HG03103 (cell line): ENCODE measurements around the gene SLC8A1.

Experiments
- ATAC-seq: cut with Tn5 transposase; IDR thresholded peaks from one replicate; pipeline ENCODE4 v1.9.1; 2021; ENCODE audit warnings: low read depth; ENCODE audit not compliant: unreplicated experiment

Gene SLC8A1

GRCh38 chr2:40254611-40255010, 197.3 kb downstream of the SLC8A1 start:
- no peak for ATAC-seq

DNA sequence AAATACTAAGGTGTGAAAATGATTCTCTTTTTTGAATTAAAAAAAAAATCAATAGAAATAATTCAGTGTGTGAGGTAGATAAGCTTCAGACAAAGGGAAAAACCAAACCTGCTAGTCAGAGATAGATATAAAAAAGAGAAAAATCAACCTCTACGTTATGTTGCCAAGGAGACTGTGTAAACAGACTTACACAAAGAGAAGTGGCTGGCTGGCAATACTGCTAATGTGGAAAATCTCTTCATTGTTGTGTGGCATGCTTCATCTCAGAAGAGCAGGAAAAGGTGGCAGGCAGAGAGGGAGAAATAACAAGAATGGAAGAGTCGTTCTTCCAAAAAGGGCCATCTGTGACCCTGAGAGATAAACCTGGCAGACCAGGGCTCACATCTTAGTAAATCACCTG, 200.8 kb downstream of the SLC8A1 start:
- no peak for ATAC-seq

DNA sequence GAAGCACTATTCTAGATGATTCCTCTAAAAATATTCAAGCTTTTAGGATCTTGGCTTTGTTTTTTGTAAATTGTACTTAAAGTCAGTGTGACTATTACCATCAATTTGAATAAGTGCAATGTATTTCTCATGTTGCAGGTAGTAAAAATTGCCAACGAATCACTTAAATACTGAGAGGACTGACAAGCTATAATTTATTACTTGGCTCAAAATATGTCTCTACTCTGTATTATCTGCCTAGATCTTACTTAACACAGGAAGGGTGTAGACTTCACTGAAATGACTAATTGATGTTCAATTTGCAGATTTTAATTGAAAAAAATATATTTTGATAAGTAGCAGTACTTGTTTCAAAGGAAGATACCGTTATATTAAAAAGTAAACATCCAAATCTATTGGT, 202.3 kb downstream of the SLC8A1 start:
- no peak for ATAC-seq

- no peak for ATAC-seq
Measured at GRCh38 chr2:40248294-40248693, 203.6 kb downstream of the SLC8A1 start.

DNA sequence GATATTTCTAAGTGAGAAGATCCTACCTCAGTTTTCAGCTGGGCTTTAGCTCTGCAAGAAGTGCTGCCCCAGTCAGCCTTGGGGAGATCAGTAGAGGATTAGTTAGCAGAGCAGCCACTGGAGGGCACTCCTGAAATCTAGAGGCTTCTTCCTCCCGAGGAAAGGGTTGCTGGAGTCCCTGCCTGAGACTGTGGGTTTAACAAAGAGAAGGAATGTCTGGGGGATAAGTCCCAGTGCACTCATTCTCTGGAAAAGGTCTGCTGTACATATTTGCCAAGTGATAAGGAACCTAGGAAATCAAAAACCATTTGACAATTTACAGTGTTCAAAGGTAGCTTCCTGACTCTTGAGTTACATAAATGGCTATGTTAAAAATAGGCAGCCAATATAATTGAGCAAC, 207.2 kb downstream of the SLC8A1 start:
- peak; percentile 78 for ATAC-seq

DNA sequence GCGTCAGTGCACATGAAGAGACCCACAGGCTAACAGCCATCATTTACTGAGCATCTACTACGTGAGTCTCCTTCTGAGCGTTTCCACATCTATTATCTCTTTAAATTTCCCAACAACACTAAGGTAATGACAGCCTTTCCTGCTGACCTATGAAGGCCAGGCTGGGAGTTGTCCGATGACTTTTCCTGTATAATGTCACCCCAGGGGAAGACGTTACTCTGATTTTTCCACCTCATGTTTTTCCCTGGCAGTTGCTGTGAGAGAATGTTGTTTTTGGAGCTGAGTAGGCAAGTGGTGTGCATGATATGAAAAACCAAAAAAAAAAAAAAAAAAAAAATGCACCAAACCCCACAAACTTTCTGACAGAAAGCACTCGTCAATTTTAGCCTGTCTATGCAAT, 207.6 kb downstream of the SLC8A1 start:
- no peak for ATAC-seq

- no peak for ATAC-seq
Measured at GRCh38 chr2:40243581-40244187, 208.2 kb downstream of the SLC8A1 start.

- no peak for ATAC-seq
Measured at GRCh38 chr2:40242315-40242714, 209.6 kb downstream of the SLC8A1 start.

DNA sequence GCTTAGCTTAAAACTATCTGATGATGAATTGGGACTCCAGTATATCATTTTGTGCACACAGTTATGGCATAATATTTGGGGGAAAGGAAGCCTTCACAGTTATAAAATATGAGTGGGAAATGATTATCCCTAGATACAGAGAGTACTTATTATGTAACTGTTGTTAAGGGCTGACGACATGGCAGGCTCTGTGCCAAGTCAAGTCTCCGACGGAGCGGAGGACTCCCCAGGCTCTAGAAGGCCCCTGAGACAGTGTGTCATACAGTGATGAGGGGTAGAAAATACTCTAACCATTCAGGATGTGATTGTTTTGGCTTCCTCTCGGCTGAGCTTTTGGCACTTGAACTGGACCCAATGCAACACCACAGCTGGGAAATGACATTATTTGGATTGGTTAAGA, 211.8 kb downstream of the SLC8A1 start:
- no peak for ATAC-seq

- no peak for ATAC-seq
Measured at GRCh38 chr2:40230707-40231432, 221.0 kb downstream of the SLC8A1 start.

DNA sequence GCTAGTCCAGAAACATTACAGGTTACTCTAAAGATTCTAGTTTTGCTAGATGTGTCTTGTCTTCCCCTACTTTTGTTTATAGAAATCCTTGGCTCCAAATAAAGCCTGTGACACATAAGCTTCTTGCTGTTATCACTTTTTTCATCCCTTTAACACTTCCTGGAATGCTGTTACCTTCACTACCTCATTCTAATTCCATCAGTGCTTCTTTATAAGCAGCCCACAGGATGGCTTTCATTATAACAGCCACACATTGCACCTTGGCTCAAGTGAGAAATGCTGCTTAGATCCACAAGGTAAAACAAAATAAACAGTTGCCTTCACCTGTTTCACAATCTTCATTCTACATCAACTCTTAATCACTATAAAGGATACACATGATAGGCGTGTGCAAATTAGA, 221.7 kb downstream of the SLC8A1 start:
- no peak for ATAC-seq

DNA sequence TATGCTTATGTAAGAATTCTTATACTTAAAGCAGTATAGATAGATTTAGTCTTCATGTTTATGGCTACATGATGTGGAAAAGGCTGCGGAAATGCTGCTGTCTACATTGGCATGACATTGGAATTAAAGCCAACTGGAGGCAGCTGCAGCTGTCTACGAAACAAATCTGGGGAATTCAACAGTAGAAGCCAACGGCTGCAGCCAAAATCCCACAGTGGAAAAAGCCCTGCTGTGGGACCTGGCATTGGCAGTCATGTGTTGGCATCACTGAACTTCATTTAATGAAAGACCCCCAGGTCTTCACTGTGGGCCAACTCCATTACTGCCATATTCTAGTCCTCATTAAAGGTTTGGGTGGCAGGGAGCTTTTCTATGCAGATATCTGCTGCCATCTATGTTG, 223.6 kb downstream of the SLC8A1 start:
- no peak for ATAC-seq

DNA sequence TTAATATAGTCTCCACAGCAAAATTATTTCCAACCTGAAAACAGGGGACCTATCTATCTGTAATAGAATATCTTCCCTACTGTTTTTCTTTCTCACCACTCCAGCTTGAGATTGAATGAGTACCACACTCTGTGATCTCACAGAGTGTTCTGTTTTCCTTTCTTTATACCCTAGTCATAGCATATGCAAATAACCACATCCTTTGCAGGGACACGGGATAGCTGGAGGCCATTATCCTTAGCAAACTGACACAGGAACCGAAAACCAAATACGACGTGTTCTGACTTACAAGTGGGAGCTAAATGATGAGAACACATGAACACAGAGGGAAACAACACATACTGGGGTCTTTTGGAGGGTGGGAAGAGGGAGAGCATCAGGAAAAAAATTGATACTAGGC, 224.7 kb downstream of the SLC8A1 start:
- ATAC-seq: no peak

DNA sequence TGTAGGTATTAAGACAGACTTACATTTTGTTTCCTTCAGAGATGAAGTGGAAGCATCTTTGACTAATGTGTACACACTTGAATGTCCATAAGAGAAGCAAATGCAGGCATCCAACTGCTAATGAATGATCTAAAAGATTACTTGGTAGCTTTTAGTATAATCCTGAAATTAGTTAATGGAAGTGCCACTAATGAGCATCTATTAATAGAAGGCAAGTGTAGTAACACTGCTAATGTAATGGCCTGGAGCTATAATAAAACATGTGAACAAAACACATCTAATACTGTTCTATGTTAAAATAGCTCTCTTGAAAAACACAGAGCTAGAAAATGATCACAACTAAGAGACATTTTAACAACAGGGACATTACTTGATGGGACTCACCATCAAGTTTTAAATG, 225.3 kb downstream of the SLC8A1 start:
- no peak for ATAC-seq

- no peak for ATAC-seq
Measured at GRCh38 chr2:40225670-40226210, 226.2 kb downstream of the SLC8A1 start.

- ATAC-seq: no peak
Measured at GRCh38 chr2:40224318-40224717, 227.6 kb downstream of the SLC8A1 start.

DNA sequence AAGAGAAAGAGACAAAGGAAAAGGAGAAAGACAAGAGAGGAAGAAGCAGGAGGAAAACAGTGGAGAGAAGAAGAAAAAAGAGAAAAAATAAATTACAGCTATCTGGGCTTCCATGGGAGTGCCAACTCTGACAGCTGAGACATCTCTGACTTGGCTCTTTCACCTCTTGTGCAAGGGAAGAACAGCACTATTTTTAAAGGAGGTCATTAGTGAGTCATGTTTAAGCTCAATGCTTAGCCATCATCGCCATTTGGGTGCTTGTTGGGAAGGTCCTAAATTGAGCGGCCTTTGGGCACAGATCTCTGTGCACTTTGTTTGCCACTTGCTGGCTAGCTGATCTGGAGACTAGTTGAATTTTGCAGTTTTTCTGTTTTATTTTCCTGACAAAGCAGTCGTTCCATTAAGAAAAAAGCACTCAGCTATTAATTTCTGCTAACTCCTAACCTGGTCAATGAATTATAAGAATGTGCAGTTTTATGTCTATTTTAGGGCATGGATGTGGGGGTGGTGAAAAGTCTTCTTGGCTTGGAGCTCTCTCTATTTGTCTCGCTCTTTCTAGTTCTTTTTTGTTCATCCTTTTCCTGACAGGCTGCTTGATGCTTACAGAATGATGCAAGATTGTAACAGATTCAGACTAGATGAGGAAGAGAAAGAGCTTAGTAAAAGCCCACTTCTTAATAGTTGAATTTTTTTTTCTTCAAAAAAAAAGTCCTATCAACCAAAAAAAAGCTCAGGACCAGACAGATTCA, 231.5 kb downstream of the SLC8A1 start:
- ATAC-seq: no peak

GRCh38 chr2:40219141-40219540, 232.7 kb downstream of the SLC8A1 start:
- no peak for ATAC-seq

DNA sequence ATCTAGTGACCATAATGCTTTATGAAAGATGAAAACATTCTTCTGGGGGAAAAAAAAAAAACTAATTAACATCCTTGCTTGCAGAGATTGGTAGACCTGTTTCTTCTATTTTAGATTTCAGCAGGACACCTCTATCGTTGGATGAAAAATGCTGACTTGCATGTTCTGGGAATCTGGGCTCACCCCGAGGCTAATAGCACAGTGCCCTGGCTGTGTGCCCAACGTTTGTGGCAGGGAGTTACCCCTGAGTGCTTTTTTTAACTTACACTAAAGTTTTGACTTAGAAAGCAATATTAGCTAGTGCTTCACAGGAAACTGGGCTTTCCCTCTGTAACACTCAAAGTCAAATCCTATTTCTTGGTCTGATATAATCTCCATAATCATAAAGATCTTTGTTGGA, 233.2 kb downstream of the SLC8A1 start:
- ATAC-seq: no peak

- ATAC-seq: no peak
Measured at GRCh38 chr2:40213619-40214018, 238.3 kb downstream of the SLC8A1 start.

DNA sequence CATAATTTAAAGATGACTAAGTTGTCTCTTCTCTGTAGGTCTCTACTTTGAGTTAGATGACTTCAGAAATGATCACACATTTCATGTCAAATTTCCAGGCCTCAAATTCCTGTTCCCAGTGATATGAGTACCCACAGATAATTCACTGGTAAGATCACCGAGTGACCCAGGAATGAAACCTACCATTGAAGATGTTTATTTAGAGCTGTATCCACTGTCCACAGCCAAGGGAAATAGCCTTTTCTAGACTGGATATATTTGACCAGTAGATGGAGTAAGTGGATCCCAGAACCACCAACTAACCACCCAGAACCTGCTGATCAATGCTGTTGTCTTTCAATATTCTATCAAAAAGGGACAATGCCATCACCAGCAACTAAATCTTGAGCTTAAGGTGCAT, 238.8 kb downstream of the SLC8A1 start:
- no peak for ATAC-seq

DNA sequence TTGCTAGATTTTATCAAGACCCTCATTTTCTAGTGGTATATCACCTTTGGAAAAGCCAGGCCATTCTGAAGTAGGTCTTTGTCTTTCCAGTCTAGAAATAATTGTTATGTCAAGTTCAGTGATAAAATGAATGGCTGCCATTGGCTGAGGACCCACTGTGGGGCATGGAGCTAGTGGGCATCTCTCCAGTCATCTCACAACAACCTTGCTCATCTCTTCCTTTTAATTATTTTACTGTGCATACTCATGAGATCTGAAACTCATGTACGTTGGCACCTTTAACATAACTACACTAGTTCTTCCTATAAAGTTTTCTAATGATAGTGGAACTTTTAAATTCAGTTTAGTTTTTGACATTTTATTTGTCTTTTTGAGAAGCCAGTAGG, 240.9 kb downstream of the SLC8A1 start:
- no peak for ATAC-seq
